Endothelial cell of umbilical vein (primary cell): Measurements from ENCODE around the gene RGS21. TPM values are rescaled to one million over a fixed set of nuclear protein-coding genes. Genes with fewer than 3 reads are reported as not detected.

Experiments
- BruUV-seq: library from RNA; stranded (reverse); fragments of 400-500 nt; replicated peaks from 2 replicates; lab custom pipeline; 2021; lab: Mats Ljungman, UMichigan
- CTCF ChIA-PET: fragments of 300-600, 350-600 bp; sonication (Branson Sonifier 250); formaldehyde crosslinking; loops from one replicate; lab custom pipeline; 2021; ENCODE audit warnings: antibody characterized with exemption, inconsistent platforms; lab: Charles Lee
- POLR2A ChIA-PET: fragments of 300-600, 350-600 bp; sonication (Branson Sonifier 250); formaldehyde crosslinking; loops from one replicate; lab custom pipeline; 2021; ENCODE audit warnings: antibody characterized with exemption, inconsistent platforms; lab: Charles Lee
- DNase-seq: peaks from one replicate; pipeline ENCODE4 v3.0.0-alpha.2; 2011; ENCODE audit warnings: low read depth, low spot score
- FAIRE-seq: peaks from 2 replicates; lab custom pipeline; 2011; peaks lifted over from hg19 to GRCh38; lab: Jason Lieb, UNC
- H2AFZ ChIP-seq: 2 replicates; pipeline ENCODE4 v1.6.0; 2012; ENCODE audit warnings: low read depth, low read length, control low read depth, inconsistent platforms
- H3K27ac ChIP-seq: 2 replicates; pipeline ENCODE4 v1.5.1; 2011; ENCODE audit warnings: low read depth, mild to moderate bottlenecking, control low read depth, low read length, moderate library complexity; ENCODE audit not compliant: insufficient read depth
- H3K27me3 ChIP-seq, 2 experiments: 2 replicates each; pipeline versions ENCODE4 v1.6.0 to v1.6.1; 2011; ENCODE audit warnings: low read length in 2 of 2, mixed read lengths in 1 of 2; ENCODE audit not compliant: control insufficient read depth in 2 of 2, insufficient read depth in 2 of 2
- H3K36me3 ChIP-seq, 2 experiments: 2 replicates in 1 of 2; 3 replicates in 1 of 2; pipeline ENCODE4 v1.5.1; 2011; ENCODE audit warnings: low read length in 2 of 2, mild to moderate bottlenecking in 1 of 2, moderate library complexity in 1 of 2; ENCODE audit not compliant: control insufficient read depth in 2 of 2, insufficient read depth in 2 of 2; ENCODE audit errors: extremely low read depth in 1 of 2
- H3K4me1 ChIP-seq: 3 replicates; pipeline ENCODE4 v1.5.1; 2011; ENCODE audit warnings: mild to moderate bottlenecking, low read length; ENCODE audit not compliant: control insufficient read depth, insufficient read depth; ENCODE audit errors: extremely low read depth
- H3K4me2 ChIP-seq: 2 replicates; pipeline ENCODE4 v1.6.1; 2011; ENCODE audit warnings: low read length, control low read depth, mixed read lengths; ENCODE audit not compliant: insufficient read depth
- H3K4me3 ChIP-seq, 3 experiments: fragments of 200-600 bp in 1 of 3; sonication (generic), shearing (Covaris generic) in 1 of 3; replicated peaks in 1 of 3; 2 replicates each; pipeline ENCODE4 v1.5.1; 2011 to 2016; ENCODE audit warnings: control low read depth in 3 of 3, low read length in 3 of 3, mild to moderate bottlenecking in 2 of 3, inconsistent platforms in 1 of 3, low read depth in 1 of 3, moderate library complexity in 1 of 3; ENCODE audit not compliant: insufficient read depth in 1 of 3
- H3K79me2 ChIP-seq: 2 replicates; pipeline ENCODE4 v1.6.0; 2012; ENCODE audit warnings: low read length, inconsistent platforms; ENCODE audit not compliant: control insufficient read depth, insufficient read depth
- H3K9ac ChIP-seq: replicated peaks from 2 replicates; pipeline ENCODE3; 2011; ENCODE audit warnings: low read length, control low read depth; ENCODE audit not compliant: insufficient read depth; ENCODE audit errors: extremely low read depth
- H3K9me1 ChIP-seq: replicated peaks from 3 replicates; pipeline ENCODE4 v1.6.0; 2011; ENCODE audit warnings: mild to moderate bottlenecking, low read length; ENCODE audit not compliant: control insufficient read depth, insufficient read depth; ENCODE audit errors: extremely low read depth
- H3K9me3 ChIP-seq: replicated peaks from 2 replicates; pipeline ENCODE4 v1.5.1; 2012; ENCODE audit warnings: low read length, inconsistent platforms; ENCODE audit not compliant: control insufficient read depth, insufficient read depth
- H4K20me1 ChIP-seq: replicated peaks from 2 replicates; pipeline ENCODE3; 2011; ENCODE audit warnings: mild to moderate bottlenecking, low read length; ENCODE audit not compliant: control insufficient read depth, insufficient read depth; ENCODE audit errors: extremely low read depth
- EZH2 ChIP-seq: IDR thresholded peaks from 2 replicates; pipeline ENCODE4 v1.6.1; 2012; ENCODE audit warnings: borderline replicate concordance, low read depth, mild to moderate bottlenecking, moderate library complexity, low read length, inconsistent platforms; ENCODE audit not compliant: severe bottlenecking
- FOS ChIP-seq: IDR thresholded peaks from 2 replicates; pipeline ENCODE4 v1.6.1; 2011; ENCODE audit warnings: mild to moderate bottlenecking, low read length, moderate library complexity, borderline replicate concordance; ENCODE audit not compliant: insufficient read depth
- GATA2 ChIP-seq: IDR thresholded peaks from 2 replicates; pipeline ENCODE4 v1.7.0; 2011; ENCODE audit warnings: low read depth, mild to moderate bottlenecking, moderate library complexity, mixed read lengths, low read length; ENCODE audit not compliant: insufficient read length, insufficient read depth
- JUN ChIP-seq: IDR thresholded peaks from 2 replicates; pipeline ENCODE4 v1.6.1; 2011; ENCODE audit warnings: borderline replicate concordance, low read depth; ENCODE audit not compliant: insufficient read length, insufficient read depth
- MYC ChIP-seq: IDR thresholded peaks from one replicate; pipeline ENCODE4 v1.6.1; 2011; ENCODE audit warnings: mild to moderate bottlenecking, low read depth, low read length
- POLR2A ChIP-seq: IDR thresholded peaks from 2 replicates; pipeline ENCODE4 v1.6.1; 2012; ENCODE audit warnings: low read depth, mild to moderate bottlenecking, control low read depth, low read length
- POLR2AphosphoS5 ChIP-seq: IDR thresholded peaks from 2 replicates; pipeline ENCODE4 v1.6.1; 2012; ENCODE audit warnings: low read depth, mild to moderate bottlenecking, control low read depth, low read length, moderate library complexity; ENCODE audit not compliant: insufficient read depth
- dilution Hi-C: fragments of 300-500 bp; cut with MboI; formaldehyde crosslinking; loops from one replicate; pipeline ENCODE4 v1.15.0; 2019; ENCODE audit warnings: low sequenced_read_pairs; ENCODE audit not compliant: extremely low pct_ligation_motif_present
- intact Hi-C: fragments of 100-400 bp; cut with micrococcal nuclease; formaldehyde crosslinking; loops from one replicate; pipeline ENCODE4 v1.10.0; 2022
- polyA plus RNA-seq, 4 experiments: library from polyadenylated mRNA; depleted of rRNA in 3 of 4; stranded (reverse) in 3 of 4; unstranded in 1 of 4; fragments of >200 nt; gene quantifications; 2 replicates each; pipeline versions ENCODE4 v1.2.1 to v1.2.3, GENCODE V29; 2011 to 2012; ENCODE audit warnings: missing spikeins in 1 of 4
- total RNA-seq: library from RNA; stranded (reverse); gene quantifications from 2 replicates; pipeline ENCODE4 v1.2.3, GENCODE V29; 2021
- TF ChIP-seq, protein P1 (sequence below): IDR thresholded peaks from 2 replicates; pipeline ENCODE4 v1.6.1; 2011; ENCODE audit not compliant: insufficient read depth, insufficient read length
- TF ChIP-seq, protein P2 (sequence below), 2 donors: IDR thresholded peaks; 1 replicate in 1 of 2; 2 replicates in 1 of 2; pipeline ENCODE4 v1.5.1; 2011; ENCODE audit warnings: low read length in 2 of 2, mild to moderate bottlenecking in 2 of 2, moderate library complexity in 2 of 2, control low read depth in 1 of 2, inconsistent platforms in 1 of 2, low read depth in 1 of 2; ENCODE audit not compliant: insufficient read depth in 1 of 2; ENCODE audit errors: extremely low read depth in 1 of 2

Gene RGS21
- total and polyA plus RNA-seq, 2 donors (not counting 3 experiments of a cell fraction or from before 2014, with no cell fraction given), result not detected

DNA sequence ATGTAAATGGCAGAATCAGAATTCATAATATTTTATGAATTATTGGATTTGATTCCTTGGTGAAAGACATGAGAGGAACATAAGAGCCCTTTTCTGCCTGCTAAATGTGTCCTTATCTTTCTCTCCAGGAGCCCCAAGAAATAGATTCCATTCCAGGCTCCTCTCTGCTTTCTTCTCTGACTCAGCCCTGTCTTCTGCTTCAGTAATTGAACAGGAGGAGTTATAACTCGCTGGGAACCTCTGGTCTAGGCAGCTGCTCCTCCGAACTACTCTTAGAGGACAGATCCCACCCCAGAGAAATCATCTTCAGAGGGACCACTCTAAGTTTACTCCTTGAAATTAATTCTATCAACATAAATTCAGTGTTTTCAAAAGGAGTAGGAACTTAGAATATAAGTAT is 78.4 kb downstream of the RGS21 start:
- intact Hi-C loops, result no loop called here
- no peak for FAIRE-seq
- no peaks in the 10 kb centered on the region for H3K79me2 ChIP-seq
- H3K9me3 ChIP-seq, result no peaks in the 10 kb centered on the region
- no peaks in the 10 kb centered on the region for H3K27me3 ChIP-seq
- CTCF ChIA-PET, result no interaction called here
- H3K4me2 ChIP-seq, result no peak overlapping the region
- no peak overlapping the region for H3K27ac ChIP-seq
- no peak overlapping the region for H3K9ac ChIP-seq
- POLR2A ChIA-PET, result no interaction called here
- dilution Hi-C loops, result no loop called here
- TF ChIP-seq JUN (no peak), POLR2AphosphoS5 (no peak), FOS (no peak), MYC (no peak), GATA2 (no peak), POLR2A (no peak), EZH2 (no peak)
- TF ChIP-seq, protein P1, sequence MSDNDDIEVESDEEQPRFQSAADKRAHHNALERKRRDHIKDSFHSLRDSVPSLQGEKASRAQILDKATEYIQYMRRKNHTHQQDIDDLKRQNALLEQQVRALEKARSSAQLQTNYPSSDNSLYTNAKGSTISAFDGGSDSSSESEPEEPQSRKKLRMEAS, result no peak
- TF ChIP-seq, protein P2, sequence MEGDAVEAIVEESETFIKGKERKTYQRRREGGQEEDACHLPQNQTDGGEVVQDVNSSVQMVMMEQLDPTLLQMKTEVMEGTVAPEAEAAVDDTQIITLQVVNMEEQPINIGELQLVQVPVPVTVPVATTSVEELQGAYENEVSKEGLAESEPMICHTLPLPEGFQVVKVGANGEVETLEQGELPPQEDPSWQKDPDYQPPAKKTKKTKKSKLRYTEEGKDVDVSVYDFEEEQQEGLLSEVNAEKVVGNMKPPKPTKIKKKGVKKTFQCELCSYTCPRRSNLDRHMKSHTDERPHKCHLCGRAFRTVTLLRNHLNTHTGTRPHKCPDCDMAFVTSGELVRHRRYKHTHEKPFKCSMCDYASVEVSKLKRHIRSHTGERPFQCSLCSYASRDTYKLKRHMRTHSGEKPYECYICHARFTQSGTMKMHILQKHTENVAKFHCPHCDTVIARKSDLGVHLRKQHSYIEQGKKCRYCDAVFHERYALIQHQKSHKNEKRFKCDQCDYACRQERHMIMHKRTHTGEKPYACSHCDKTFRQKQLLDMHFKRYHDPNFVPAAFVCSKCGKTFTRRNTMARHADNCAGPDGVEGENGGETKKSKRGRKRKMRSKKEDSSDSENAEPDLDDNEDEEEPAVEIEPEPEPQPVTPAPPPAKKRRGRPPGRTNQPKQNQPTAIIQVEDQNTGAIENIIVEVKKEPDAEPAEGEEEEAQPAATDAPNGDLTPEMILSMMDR (IDR thresholded peaks at IDR 0.05; ENCODE audit: extremely low read depth in 1 of 2, insufficient read depth in 1 of 2, low read depth in 1 of 2, low read length in 2 of 2), result no peak
- no peaks in the 10 kb centered on the region for H4K20me1 ChIP-seq
- BruUV-seq, result no TSS peak
- H2AFZ ChIP-seq, result no peak overlapping the region
- H3K9me1 ChIP-seq, result no peaks in the 10 kb centered on the region
- no peak for DNase-seq
- H3K4me1 ChIP-seq, result no peaks in the 10 kb centered on the region
- H3K4me3 ChIP-seq, result no peak overlapping the region
- no peaks in the 10 kb centered on the region for H3K36me3 ChIP-seq
